Glutamatergic neuron (in vitro differentiated cells): Measurements from ENCODE around the gene LIPC. TPM values are rescaled to one million over a fixed set of nuclear protein-coding genes. Genes with fewer than 3 reads are reported as not detected.

ENCODE experiments used
- DNase-seq: peaks from one replicate; pipeline ENCODE4 v3.0.0; 2022
- H3K27ac Mint-ChIP-seq: one replicate; pipeline ENCODE4 v1.8.0; 2020; ENCODE audit warnings: mild to moderate bottlenecking, mixed read lengths, inconsistent platforms; ENCODE audit not compliant: unreplicated experiment
- H3K27me3 Mint-ChIP-seq: one replicate; pipeline ENCODE4 v1.8.0; 2020; ENCODE audit warnings: mild to moderate bottlenecking, moderate library complexity, mixed read lengths, inconsistent platforms; ENCODE audit not compliant: unreplicated experiment
- H3K36me3 Mint-ChIP-seq: one replicate; pipeline ENCODE4 v1.8.0; 2020; ENCODE audit warnings: mild to moderate bottlenecking, mixed read lengths, inconsistent platforms; ENCODE audit not compliant: unreplicated experiment
- H3K4me1 Mint-ChIP-seq: one replicate; pipeline ENCODE4 v1.8.0; 2020; ENCODE audit warnings: mild to moderate bottlenecking, low read depth, mixed read lengths, inconsistent platforms; ENCODE audit not compliant: unreplicated experiment
- H3K4me3 Mint-ChIP-seq: one replicate; pipeline ENCODE4 v1.8.0; 2020; ENCODE audit warnings: mild to moderate bottlenecking, mixed read lengths, inconsistent platforms; ENCODE audit not compliant: unreplicated experiment
- H3K9me3 Mint-ChIP-seq: one replicate; pipeline ENCODE4 v1.8.0; 2020; ENCODE audit warnings: mild to moderate bottlenecking, moderate library complexity, mixed read lengths, inconsistent platforms; ENCODE audit not compliant: unreplicated experiment
- total RNA-seq: library from RNA; stranded (reverse); fragmentation: NEBNext Ultra II Directional; extraction: Animal tissue kit (Norgen Biotek cat#: 25700); gene quantifications from one replicate; pipeline ENCODE4 v1.2.1, GENCODE V29; 2021; ENCODE audit not compliant: unreplicated experiment
- TF ChIP-seq, protein P1 (sequence below): fragments of 200-600 bp; sonication (generic); IDR thresholded peaks from one replicate; pipeline ENCODE4 v1.5.0; 2021; ENCODE audit not compliant: partially characterized antibody, unreplicated experiment

LIPC gene
- total RNA-seq, 1 donor from 2014 or later: not detected

DNA sequence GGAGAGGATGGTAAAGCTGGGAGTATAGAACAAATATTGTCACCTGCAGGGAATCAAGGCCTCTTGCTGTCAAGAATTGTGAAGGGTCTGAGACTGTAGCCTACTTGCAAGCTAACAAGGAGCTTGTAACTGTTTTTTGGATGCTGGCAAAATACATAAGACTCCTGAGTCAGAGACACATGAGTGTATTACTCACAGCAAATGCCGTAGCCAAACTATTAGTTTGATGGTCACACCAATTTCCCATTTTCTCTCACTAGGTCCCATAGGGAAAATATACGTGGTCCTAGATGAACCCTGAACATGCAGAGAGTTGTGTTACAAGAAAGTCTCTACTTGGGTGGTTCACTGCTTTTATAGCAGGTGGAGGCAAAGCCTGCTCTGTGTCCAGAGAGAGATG, 44.7 kb upstream of the LIPC start:
- peaks cover 2% of the 10 kb centered on the region for H3K27me3 Mint-ChIP-seq
- H3K4me3 Mint-ChIP-seq: no peak overlapping the region
- no peaks in the 10 kb centered on the region for H3K4me1 Mint-ChIP-seq
- H3K9me3 Mint-ChIP-seq: no peaks in the 10 kb centered on the region
- H3K36me3 Mint-ChIP-seq: no peaks in the 10 kb centered on the region
- TF ChIP-seq, protein P1, sequence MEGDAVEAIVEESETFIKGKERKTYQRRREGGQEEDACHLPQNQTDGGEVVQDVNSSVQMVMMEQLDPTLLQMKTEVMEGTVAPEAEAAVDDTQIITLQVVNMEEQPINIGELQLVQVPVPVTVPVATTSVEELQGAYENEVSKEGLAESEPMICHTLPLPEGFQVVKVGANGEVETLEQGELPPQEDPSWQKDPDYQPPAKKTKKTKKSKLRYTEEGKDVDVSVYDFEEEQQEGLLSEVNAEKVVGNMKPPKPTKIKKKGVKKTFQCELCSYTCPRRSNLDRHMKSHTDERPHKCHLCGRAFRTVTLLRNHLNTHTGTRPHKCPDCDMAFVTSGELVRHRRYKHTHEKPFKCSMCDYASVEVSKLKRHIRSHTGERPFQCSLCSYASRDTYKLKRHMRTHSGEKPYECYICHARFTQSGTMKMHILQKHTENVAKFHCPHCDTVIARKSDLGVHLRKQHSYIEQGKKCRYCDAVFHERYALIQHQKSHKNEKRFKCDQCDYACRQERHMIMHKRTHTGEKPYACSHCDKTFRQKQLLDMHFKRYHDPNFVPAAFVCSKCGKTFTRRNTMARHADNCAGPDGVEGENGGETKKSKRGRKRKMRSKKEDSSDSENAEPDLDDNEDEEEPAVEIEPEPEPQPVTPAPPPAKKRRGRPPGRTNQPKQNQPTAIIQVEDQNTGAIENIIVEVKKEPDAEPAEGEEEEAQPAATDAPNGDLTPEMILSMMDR: no peak
- no peak for DNase-seq
- H3K27ac Mint-ChIP-seq: no peak overlapping the region

DNA sequence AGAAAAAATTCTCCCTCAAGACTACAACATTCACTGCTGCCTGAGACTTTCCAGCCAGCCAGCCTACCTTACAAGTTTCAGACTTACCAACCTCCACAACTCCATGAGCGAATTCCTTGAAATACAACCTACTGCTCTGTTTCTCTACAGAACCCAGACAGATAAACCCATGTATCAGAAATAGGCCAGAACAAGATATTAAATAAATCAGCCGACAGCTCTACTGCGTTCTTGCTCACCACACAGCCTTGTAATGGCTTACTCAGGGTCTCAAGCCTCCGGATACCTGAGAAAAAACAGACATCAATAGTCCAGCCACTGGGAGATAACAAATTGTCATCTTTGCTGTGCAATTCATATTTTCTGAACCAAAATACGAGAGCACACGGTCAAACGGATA, 43.6 kb upstream of the LIPC start:
- Mint-ChIP-seq H3K4me3 (no peak overlapping the region), H3K27ac (no peak overlapping the region), H3K4me1 (peaks cover 3% of the 10 kb centered on the region)

DNA sequence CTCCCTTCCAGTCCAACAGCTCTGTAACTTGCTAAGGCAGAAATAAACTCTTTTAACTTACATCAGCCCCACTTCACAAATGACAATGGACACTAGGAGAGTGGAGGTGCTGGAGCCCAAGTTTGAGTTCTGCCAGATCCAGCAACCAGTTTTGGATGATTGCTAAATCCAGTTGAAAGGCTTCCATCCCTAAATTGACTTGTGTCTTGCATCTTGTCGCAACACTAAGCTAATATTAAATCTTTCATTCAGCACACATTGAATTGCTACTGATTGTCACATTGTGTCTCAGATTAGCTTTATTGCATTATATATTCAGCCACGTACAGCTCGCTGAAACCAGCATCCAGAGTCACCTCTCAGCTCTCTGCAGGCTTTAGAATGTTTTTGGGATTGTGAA, 41.7 kb upstream of the LIPC start:
- no peak overlapping the region for H3K27ac Mint-ChIP-seq
- no peak for DNase-seq
- no peaks in the 10 kb centered on the region for H3K27me3 Mint-ChIP-seq
- no peak overlapping the region for H3K4me3 Mint-ChIP-seq
- H3K36me3 Mint-ChIP-seq: no peaks in the 10 kb centered on the region
- no peaks in the 10 kb centered on the region for H3K9me3 Mint-ChIP-seq
- TF ChIP-seq, protein P1: no peak
- H3K4me1 Mint-ChIP-seq: peaks cover 3% of the 10 kb centered on the region

More for the DNA sequence above, 43.6 kb upstream of the LIPC start:
- no peaks in the 10 kb centered on the region for H3K36me3 Mint-ChIP-seq
- H3K9me3 Mint-ChIP-seq: no peaks in the 10 kb centered on the region
- no peak for DNase-seq
- TF ChIP-seq, protein P1: no peak
- peaks cover 2% of the 10 kb centered on the region for H3K27me3 Mint-ChIP-seq

DNA sequence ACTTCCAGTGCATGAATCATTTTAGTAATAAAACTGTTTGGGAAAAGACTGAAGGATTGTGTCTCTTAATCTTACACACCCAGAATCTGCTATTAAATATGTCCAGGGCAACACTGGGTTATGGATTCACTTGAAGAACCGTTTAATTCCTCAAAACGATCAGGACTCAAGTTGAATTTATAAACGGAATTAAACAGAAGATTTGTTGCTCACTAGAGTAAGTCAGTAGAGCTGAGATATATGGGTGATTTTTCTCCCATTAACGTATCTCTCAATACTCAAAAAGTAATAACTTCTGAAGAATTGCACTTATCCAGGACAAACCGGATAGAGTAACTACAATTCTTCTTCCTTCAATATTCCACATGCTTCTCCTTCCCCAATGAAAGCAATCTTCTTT, 41.1 kb upstream of the LIPC start:
- Mint-ChIP-seq H3K4me3 (no peak overlapping the region), H3K27me3 (no peaks in the 10 kb centered on the region), H3K36me3 (no peaks in the 10 kb centered on the region), H3K9me3 (no peaks in the 10 kb centered on the region), H3K4me1 (peaks cover 3% of the 10 kb centered on the region), H3K27ac (no peak overlapping the region)
- no peak for DNase-seq
- TF ChIP-seq, protein P1: no peak

DNA sequence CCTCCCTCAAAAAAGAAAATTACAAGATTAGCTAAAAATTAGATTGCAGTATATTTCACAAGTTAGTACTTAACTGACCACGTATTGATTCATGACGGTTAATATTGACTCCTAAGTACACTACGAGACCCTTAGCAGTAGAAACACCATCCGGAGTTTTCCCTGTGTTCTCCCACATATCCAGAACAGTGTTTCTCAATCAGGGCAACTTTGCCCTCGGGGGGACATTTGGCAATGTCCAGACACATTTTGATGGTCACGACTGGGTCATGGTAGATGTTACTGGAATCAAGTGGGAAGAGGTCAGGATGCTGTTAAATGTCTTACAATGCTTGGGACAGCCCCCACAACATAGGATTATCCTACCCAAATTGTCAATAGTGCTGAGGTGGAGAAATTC, 40.7 kb upstream of the LIPC start:
- peaks cover 3% of the 10 kb centered on the region for H3K4me1 Mint-ChIP-seq
- DNase-seq: no peak
- H3K36me3 Mint-ChIP-seq: no peaks in the 10 kb centered on the region
- no peaks in the 10 kb centered on the region for H3K27me3 Mint-ChIP-seq
- no peak overlapping the region for H3K27ac Mint-ChIP-seq
- no peaks in the 10 kb centered on the region for H3K9me3 Mint-ChIP-seq
- TF ChIP-seq, protein P1: no peak
- no peak overlapping the region for H3K4me3 Mint-ChIP-seq
